Bronchial smooth muscle cell (primary cell): ENCODE data around the gene RPL41. TPM values are rescaled to one million over a fixed set of nuclear protein-coding genes. Genes with fewer than 3 reads are reported as not detected.

Experiments
- total RNA-seq: library from RNA; depleted of rRNA; stranded (reverse); fragments of >200 nt; gene quantifications from 2 replicates; pipeline ENCODE4 v1.2.1, GENCODE V29; 2014

Gene RPL41
- total RNA-seq: 3,876 and 6,422 TPM in 2 replicates

DNA sequence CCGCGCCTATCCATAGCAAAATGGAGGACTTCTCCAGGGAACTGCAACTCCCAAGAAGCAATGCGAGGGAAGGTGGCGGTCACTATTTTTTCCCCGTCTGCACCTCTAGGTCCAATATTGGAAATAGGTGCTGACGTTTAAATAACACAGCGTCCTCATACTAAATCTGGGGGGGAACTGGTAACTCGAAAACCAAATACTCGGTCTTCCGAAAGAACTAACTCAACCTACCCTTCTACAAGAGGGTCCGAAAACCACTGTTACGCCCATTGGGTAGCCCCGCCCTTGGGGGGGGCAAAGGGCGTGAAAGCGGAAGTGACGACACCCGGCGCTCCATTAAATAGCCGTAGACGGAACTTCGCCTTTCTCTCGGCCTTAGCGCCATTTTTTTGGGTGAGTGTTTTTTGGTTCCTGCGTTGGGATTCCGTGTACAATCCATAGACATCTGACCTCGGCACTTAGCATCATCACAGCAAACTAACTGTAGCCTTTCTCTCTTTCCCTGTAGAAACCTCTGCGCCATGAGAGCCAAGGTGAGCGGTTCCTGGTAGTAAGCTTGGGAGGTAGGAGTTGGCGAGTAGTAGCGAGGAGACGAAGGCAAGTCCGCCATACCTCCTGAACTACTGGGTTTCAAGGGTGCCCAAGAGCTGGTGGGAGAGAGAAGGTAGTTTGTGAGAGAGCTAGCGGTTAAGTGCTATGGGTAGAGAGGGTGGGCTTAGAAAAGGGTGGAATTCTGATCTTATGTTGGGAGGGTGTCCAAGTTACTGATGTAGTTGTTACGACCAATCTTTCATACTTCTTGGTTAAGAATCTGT lies at the start of gene RPL41:
Gene RPL41, plus strand, starts transcription at position 367 of the 815 bp plus-strand sequence.

DNA sequence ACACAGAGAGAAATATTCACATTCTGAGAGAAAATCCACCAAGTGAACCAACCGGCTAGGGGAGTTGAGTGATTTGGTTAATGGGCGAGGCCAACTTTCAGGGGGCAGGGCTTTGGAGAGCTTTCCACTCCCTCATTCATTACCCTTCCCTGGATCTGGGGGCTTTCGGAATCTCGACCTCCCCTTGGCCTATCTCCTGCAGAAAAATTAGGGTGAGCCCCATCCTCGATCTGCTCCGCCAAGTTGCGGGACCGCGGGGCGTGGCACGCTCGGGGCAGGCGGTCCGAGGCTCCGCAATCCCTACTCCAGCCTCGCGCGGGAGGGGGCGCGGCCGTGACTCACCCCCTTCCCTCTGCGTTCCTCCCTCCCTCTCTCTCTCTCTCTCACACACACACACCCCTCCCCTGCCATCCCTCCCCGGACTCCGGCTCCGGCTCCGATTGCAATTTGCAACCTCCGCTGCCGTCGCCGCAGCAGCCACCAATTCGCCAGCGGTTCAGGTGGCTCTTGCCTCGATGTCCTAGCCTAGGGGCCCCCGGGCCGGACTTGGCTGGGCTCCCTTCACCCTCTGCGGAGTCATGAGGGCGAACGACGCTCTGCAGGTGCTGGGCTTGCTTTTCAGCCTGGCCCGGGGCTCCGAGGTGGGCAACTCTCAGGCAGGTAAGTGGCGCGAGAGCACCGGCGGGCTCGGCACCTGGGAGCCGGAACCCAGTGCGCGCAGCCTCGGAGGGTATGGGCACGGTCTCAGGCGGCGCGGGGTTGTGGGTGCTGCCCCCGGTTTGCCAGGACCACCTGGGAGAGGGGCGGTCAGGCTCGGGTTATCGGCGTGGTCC lies 36.5 kb upstream of the RPL41 start, which contains the start of gene ERBB3:
Gene ERBB3, plus strand, starts transcription at position 443 of the 833 bp plus-strand sequence. Its CDS starts 136 bp downstream, at position 579.

GRCh38 chr12:56104109-56104814 lies 12.2 kb upstream of the RPL41 start, which contains the start of gene PA2G4:
Gene PA2G4, plus strand, starts transcription at chr12:56104559. Its CDS starts 179 bp downstream, at chr12:56104738.

DNA sequence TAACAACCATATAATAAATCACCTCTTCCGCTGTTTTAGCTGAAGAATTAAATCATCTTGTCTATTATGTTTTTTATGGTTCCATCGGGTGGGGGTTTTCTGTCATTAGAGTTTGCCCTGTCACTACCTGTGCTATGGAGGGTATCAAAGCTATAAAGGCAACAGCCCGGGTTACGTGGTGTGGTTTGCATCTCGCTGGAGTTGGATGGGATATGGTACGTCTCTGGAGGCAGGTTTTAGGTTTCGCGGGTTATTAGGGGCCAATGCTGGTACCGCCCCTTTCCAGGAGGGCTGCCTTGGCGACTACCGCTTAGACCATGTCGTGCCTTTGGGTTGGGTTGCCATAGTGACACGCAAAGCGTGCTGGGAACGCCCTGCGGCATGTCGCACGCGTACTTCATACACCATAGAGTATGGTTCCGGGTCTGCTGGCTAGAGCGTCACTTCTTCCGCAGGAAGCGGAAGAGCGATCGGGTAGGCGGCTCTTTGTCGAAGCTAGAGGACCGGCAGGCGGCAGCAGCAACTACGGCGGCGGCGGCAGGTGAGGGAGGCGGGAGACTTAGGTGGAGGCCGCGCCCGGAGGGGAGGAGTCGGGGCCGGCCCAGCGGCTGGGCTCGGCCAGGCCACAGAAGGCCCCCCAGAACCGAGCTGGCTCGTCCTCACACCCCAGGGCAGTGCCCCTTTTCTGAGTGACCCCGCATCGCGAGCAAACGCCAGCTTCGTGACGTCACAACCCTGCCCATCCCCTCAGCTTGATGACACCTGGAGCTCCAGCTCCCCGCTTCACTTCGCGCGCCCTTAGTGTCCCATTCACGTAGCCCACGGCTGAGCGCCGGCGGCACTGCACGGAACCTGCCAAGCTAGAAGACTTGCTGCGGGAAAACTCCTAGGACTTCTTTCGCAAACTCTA lies 1.6 kb downstream of the RPL41 start, which contains the start of gene ZC3H10:
Gene ZC3H10, plus strand, starts transcription at position 489 of the 910 bp plus-strand sequence. CDS start 2,297 bp downstream, outside the sequence.

DNA sequence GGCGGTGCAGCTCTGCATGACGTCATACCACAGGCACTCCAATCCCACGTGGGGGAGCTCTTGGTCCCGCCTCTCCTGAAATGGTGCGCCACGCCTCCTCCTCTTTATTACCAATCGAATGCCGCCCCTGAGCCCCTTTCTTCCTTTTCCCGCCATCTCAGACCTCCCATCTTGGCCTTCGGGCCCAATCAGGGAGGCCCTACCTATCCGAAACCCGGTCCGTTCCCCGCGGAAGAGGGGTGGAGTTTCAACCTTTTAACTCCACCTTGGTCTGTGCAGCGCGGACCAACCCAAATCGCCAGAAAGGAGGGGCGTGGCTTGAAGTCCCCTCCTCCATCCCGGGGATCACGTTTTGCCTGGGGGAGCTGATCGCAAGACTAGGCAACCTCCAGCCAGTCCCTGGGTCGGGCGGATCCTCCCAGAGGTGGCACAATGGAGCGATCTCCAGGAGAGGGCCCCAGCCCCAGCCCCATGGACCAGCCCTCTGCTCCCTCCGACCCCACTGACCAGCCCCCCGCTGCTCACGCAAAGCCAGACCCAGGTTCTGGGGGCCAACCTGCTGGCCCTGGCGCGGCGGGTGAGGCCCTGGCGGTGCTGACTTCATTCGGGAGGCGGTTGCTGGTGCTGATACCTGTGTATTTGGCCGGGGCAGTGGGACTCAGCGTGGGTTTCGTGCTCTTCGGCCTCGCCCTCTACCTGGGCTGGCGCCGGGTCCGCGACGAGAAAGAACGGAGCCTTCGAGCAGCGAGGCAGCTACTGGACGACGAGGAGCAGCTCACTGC lies 11.6 kb downstream of the RPL41 start, which contains the start of gene ESYT1:
Gene ESYT1, plus strand, starts transcription at position 380 of the 782 bp plus-strand sequence. Its CDS starts 53 bp downstream, at position 433.

GRCh38 chr12:56152132-56152755 lies 35.8 kb downstream of the RPL41 start, which contains the start of gene MYL6B:
Gene MYL6B, plus strand, starts transcription at chr12:56152587. Its CDS starts 1,332 bp downstream, at chr12:56153919.

DNA sequence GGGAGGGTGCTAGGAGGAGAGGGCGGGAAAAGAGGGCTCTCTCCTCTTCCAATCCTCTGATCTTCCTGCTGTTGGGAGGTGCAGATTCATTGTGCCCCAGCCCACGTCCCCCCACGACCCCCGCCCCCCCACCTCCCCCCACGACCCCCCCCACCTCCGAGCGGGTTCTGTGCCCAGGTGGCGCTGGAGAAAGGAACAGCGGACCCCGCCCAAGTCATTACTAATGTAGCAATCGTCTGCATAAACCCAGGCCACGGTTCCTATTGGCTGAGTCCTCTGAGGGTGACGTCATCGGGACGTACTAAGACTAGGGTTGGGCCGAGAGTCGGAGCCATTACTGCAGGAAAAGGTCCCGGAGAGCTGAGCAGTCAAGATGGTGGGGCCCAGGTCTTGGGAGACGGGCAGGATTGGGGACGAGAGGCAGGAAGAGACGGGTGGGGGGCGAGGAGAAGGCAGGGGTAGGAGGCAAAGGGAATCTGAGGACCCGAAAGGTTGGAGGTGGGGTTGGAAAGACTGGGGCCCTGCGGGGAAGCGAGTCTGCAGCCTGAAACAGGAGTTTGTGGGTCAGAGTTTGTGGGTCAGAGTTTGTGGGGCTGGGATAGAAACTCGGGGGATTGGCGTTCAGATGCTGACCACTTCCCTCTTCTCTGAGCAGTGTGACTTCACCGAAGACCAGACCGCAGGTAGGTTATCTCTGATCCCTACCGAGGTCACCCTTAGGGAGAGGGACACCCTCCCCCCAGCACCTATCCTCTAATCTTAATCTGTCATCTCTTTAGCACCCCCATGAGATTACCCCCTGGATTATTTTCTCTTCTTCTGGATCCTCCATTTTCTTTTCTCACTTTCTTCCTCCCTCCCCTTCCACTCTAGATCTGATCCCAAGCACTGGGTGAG lies 41.8 kb downstream of the RPL41 start, which contains the start of gene MYL6:
Gene MYL6, plus strand, starts transcription at position 331 of the 897 bp plus-strand sequence. Its CDS starts 43 bp downstream, at position 374.

Other genes with a start within 250 kb of the RPL41 start
- 29.8 and 43.8 TPM in 2 replicates for gene PYM1, start 188.7 kb upstream of the RPL41 start, total RNA-seq
- 36.4 and 38.0 TPM in 2 replicates for gene DGKA, start 185.5 kb upstream of the RPL41 start, total RNA-seq
- gene PMEL, start 150.6 kb upstream of the RPL41 start, total RNA-seq: 0.43 and 1.3 TPM in 2 replicates
- 4.5 and 6.8 TPM in 2 replicates for gene CDK2, start 149.8 kb upstream of the RPL41 start, total RNA-seq
- 37.5 and 43.0 TPM in 2 replicates for gene RAB5B, start 142.6 kb upstream of the RPL41 start, total RNA-seq
- gene SUOX, start 119.4 kb upstream of the RPL41 start, total RNA-seq: 12.2 and 13.1 TPM in 2 replicates
- 1.4 and 1.6 TPM in 2 replicates for gene IKZF4, start 95.6 kb upstream of the RPL41 start, total RNA-seq
- gene RPS26, start 74.7 kb upstream of the RPL41 start, total RNA-seq: 94.3 and 144 TPM in 2 replicates
- 0.63 and 0.94 TPM in 2 replicates for gene ERBB3, start 36.5 kb upstream of the RPL41 start, total RNA-seq
- gene PA2G4, start 12.1 kb upstream of the RPL41 start, total RNA-seq: 86.1 and 108 TPM in 2 replicates
- 6.0 and 8.2 TPM in 2 replicates for gene ZC3H10, start 1.6 kb downstream of the RPL41 start, total RNA-seq
- gene ESYT1, start 11.6 kb downstream of the RPL41 start, total RNA-seq: 138 and 202 TPM in 2 replicates
- gene MYL6B, start 36.0 kb downstream of the RPL41 start, total RNA-seq: 124 and 137 TPM in 2 replicates
- gene MYL6, start 41.7 kb downstream of the RPL41 start, total RNA-seq: 2,436 and 3,376 TPM in 2 replicates
- gene SMARCC2, start 72.8 kb downstream of the RPL41 start, total RNA-seq: 46.7 and 55.5 TPM in 2 replicates
- 81.8 and 103 TPM in 2 replicates for gene RNF41, start 105.3 kb downstream of the RPL41 start, total RNA-seq
- gene NABP2, start 107.7 kb downstream of the RPL41 start, total RNA-seq: 26.0 and 27.6 TPM in 2 replicates
- 0.26 and 0.47 TPM in 2 replicates for gene SLC39A5, start 113.4 kb downstream of the RPL41 start, total RNA-seq
- gene ANKRD52, start 141.8 kb downstream of the RPL41 start, total RNA-seq: 8.4 and 15.8 TPM in 2 replicates
- 9.1 and 10.2 TPM in 2 replicates for gene COQ10A, start 150.3 kb downstream of the RPL41 start, total RNA-seq
- gene CS, start 183.7 kb downstream of the RPL41 start, total RNA-seq: 55.3 and 69.0 TPM in 2 replicates
- gene CNPY2, start 199.4 kb downstream of the RPL41 start, total RNA-seq: 68.4 and 84.2 TPM in 2 replicates
- 21.8 and 27.2 TPM in 2 replicates for gene PAN2, start 217.4 kb downstream of the RPL41 start, total RNA-seq
- 0.09 TPM in 1 of 2 replicates, not detected in the other for gene IL23A, start 222.3 kb downstream of the RPL41 start, total RNA-seq
- 276 and 289 TPM in 2 replicates for gene STAT2, start 243.5 kb downstream of the RPL41 start, total RNA-seq
- gene APOF, start 246.2 kb downstream of the RPL41 start, total RNA-seq: not detected in 2 replicates